CD4-positive, alpha-beta T cell treated with Interleukin-2 at 100 ng/mL for 4 hours (primary cell): ENCODE results near the gene SERPINA6.
"Not testable (repeated sequence)": the region's sequence is repeated elsewhere in the genome, so short reads cannot be mapped to it uniquely, and the experiment has no call there.

ENCODE experiments used
- DNase-seq: peaks from one replicate; pipeline ENCODE4 v3.0.0-alpha.2; 2020; ENCODE audit warnings: low spot score

SERPINA6 gene

GRCh38 chr14:94354190-94354589 lies 31.1 kb upstream of the SERPINA6 start:
- not testable (repeated sequence) for DNase-seq

- no peak for DNase-seq
These were observed 26.1 kb upstream of the SERPINA6 start for GRCh38 chr14:94349276-94349675.

GRCh38 chr14:94348836-94349235 lies 25.7 kb upstream of the SERPINA6 start:
- no peak for DNase-seq

- DNase-seq: no peak
These were observed 23.7 kb upstream of the SERPINA6 start for GRCh38 chr14:94346841-94347240.

GRCh38 chr14:94346065-94346786 lies 23.1 kb upstream of the SERPINA6 start:
- peak; percentile 50 for DNase-seq

- DNase-seq: no peak
These were observed 22.4 kb upstream of the SERPINA6 start for GRCh38 chr14:94345344-94346064.

- no peak for DNase-seq
These were observed 21.3 kb upstream of the SERPINA6 start for GRCh38 chr14:94344389-94344788.

GRCh38 chr14:94343238-94344005 lies 20.3 kb upstream of the SERPINA6 start:
- no peak for DNase-seq

- peak; percentile 17 for DNase-seq
These were observed 19.3 kb upstream of the SERPINA6 start for GRCh38 chr14:94342334-94342934.

GRCh38 chr14:94341656-94342333 lies 18.7 kb upstream of the SERPINA6 start:
- DNase-seq: no peak

GRCh38 chr14:94340533-94340932 lies 17.4 kb upstream of the SERPINA6 start:
- DNase-seq: no peak

- no peak for DNase-seq
These were observed 14.9 kb upstream of the SERPINA6 start for GRCh38 chr14:94338023-94338422.

GRCh38 chr14:94337274-94337673 lies 14.1 kb upstream of the SERPINA6 start:
- no peak for DNase-seq

GRCh38 chr14:94334872-94335271 lies 11.7 kb upstream of the SERPINA6 start:
- no peak for DNase-seq

GRCh38 chr14:94332587-94332986 lies 9.5 kb upstream of the SERPINA6 start:
- no peak for DNase-seq

GRCh38 chr14:94332063-94332583 lies 9.0 kb upstream of the SERPINA6 start:
- DNase-seq: no peak

GRCh38 chr14:94331462-94331861 lies 8.3 kb upstream of the SERPINA6 start:
- no peak for DNase-seq

- no peak for DNase-seq
These were observed 7.7 kb upstream of the SERPINA6 start for GRCh38 chr14:94330857-94331256.

GRCh38 chr14:94330432-94330831 lies 7.3 kb upstream of the SERPINA6 start:
- DNase-seq: no peak

GRCh38 chr14:94329857-94330256 lies 6.7 kb upstream of the SERPINA6 start:
- no peak for DNase-seq

- DNase-seq: no peak
These were observed 5.1 kb upstream of the SERPINA6 start for GRCh38 chr14:94328196-94328595.
